WTC11 (cell line): Measurements from ENCODE around the gene NDOR1. TPM values are rescaled to one million over a fixed set of nuclear protein-coding genes. Genes with fewer than 3 reads are reported as not detected.

Experiments
- ATAC-seq: fragments of 200-7000 bp; cut with Tn5 transposase; 2 replicates; pipeline ENCODE4 v1.10.0; 2021; ENCODE audit warnings: mild to moderate bottlenecking, moderate library complexity
- CTCF ChIA-PET: fragments of 300-600 bp; sonication (Branson Sonifier 250); formaldehyde crosslinking; loops from one replicate; lab custom pipeline; 2021; ENCODE audit warnings: antibody characterized with exemption; lab: Charles Lee
- POLR2A ChIA-PET: fragments of 350-600 bp; sonication (Branson Sonifier 250); formaldehyde crosslinking; loops from one replicate; lab custom pipeline; 2021; ENCODE audit warnings: antibody characterized with exemption; lab: Charles Lee
- DNase-seq: peaks from one replicate; pipeline ENCODE4 v3.0.0; 2021; ENCODE audit warnings: low spot score
- H3K27ac Mint-ChIP-seq: 2 replicates; pipeline ENCODE4 v1.8.0; 2021; ENCODE audit warnings: mixed read lengths
- H3K27me3 Mint-ChIP-seq: 2 replicates; pipeline ENCODE4 v1.8.0; 2021; ENCODE audit warnings: low read depth, mild to moderate bottlenecking, moderate library complexity, mixed read lengths
- H3K36me3 Mint-ChIP-seq: 2 replicates; pipeline ENCODE4 v1.8.0; 2021; ENCODE audit warnings: mixed read lengths
- H3K4me1 Mint-ChIP-seq: 2 replicates; pipeline ENCODE4 v1.8.0; 2022; ENCODE audit warnings: mixed read lengths
- H3K4me3 Mint-ChIP-seq: 2 replicates; pipeline ENCODE4 v1.8.0; 2021; ENCODE audit warnings: mild to moderate bottlenecking, moderate library complexity, mixed read lengths
- H3K9me3 Mint-ChIP-seq: 2 replicates; pipeline ENCODE4 v1.8.0; 2021; ENCODE audit warnings: mixed read lengths
- AFF4 ChIP-seq: sonication (generic); formaldehyde crosslinking; IDR thresholded peaks from 2 replicates; pipeline ENCODE4 v1.8.1; 2023; ENCODE audit warnings: mild to moderate bottlenecking, missing genetic modification reagents, borderline replicate concordance
- FOXJ3 ChIP-seq: sonication (generic); formaldehyde crosslinking; IDR thresholded peaks from 2 replicates; pipeline ENCODE4 v1.9.0; 2021; ENCODE audit warnings: missing genetic modification reagents, mild to moderate bottlenecking, borderline replicate concordance
- GRHL2 ChIP-seq: fragments of 250-450 bp; sonication (Bioruptor Pico); IDR thresholded peaks from 2 replicates; pipeline ENCODE4 v1.8.0; 2022; ENCODE audit warnings: mild to moderate bottlenecking, moderate library complexity; ENCODE audit not compliant: insufficient replicate concordance, severe bottlenecking
- HMGA2 ChIP-seq: fragments of 250-450 bp; sonication (Bioruptor Pico); IDR thresholded peaks from 2 replicates; pipeline ENCODE4 v1.4.0; 2021; ENCODE audit warnings: mild to moderate bottlenecking, moderate library complexity
- MXD4 ChIP-seq: fragments of 250-450 bp; sonication (Bioruptor Pico); IDR thresholded peaks from 2 replicates; pipeline ENCODE4 v1.8.0; 2021; ENCODE audit warnings: mild to moderate bottlenecking, moderate library complexity, borderline replicate concordance
- NFYB ChIP-seq: sonication (generic); formaldehyde crosslinking; conservative IDR thresholded peaks from 2 replicates; pipeline ENCODE4 v1.8.0; 2022; ENCODE audit warnings: low read depth, missing genetic modification reagents
- ZNF416 ChIP-seq: fragments of 250-450 bp; sonication (Bioruptor Pico); IDR thresholded peaks from 2 replicates; pipeline ENCODE4 v1.9.0; 2021; ENCODE audit warnings: mild to moderate bottlenecking, inconsistent platforms
- total RNA-seq: library from RNA; stranded (reverse); gene quantifications from 3 replicates; pipeline ENCODE4 v1.2.3, GENCODE V29; 2021
- TF ChIP-seq, protein P1 (sequence below): sonication (generic); formaldehyde crosslinking; IDR thresholded peaks from 2 replicates; pipeline ENCODE4 v1.8.0; 2023; ENCODE audit warnings: mild to moderate bottlenecking, missing genetic modification reagents
- TF ChIP-seq, protein P2 (sequence below): fragments of 250-450 bp; sonication (Bioruptor Pico); conservative IDR thresholded peaks from 2 replicates; pipeline ENCODE4 v1.9.0; 2021; ENCODE audit warnings: mild to moderate bottlenecking
- TF ChIP-seq, protein P3 (sequence below): sonication (generic); formaldehyde crosslinking; IDR thresholded peaks from 2 replicates; pipeline ENCODE4 v1.8.1; 2023; ENCODE audit warnings: mild to moderate bottlenecking, missing genetic modification reagents, moderate library complexity

The NDOR1 gene
- total RNA-seq, 1 experiment from 2014 or later, result 49.0 TPM

DNA sequence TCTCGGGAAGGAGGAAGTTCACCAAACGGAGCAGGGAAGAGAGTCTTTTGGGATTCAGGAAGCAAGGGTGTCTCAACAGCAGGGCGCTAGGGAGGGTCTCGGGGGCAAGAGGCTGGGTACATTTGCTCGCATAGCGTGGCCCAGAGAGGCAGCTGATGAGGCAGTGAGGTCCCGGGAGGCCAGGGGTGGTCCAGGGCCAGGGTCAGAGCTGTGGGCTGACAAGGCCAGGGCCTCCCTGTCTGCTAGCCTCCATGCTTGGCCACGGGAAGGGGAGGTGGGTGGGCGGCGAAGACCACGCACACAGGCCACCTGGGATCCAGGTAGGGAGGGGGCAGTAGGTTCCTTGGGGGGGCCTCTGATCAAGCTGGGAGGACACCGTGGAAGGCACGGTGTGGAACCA lies 6.0 kb downstream of the NDOR1 start (continued):
- TF ChIP-seq FOXJ3 (CRISPR knock-in tag), result no peak

DNA sequence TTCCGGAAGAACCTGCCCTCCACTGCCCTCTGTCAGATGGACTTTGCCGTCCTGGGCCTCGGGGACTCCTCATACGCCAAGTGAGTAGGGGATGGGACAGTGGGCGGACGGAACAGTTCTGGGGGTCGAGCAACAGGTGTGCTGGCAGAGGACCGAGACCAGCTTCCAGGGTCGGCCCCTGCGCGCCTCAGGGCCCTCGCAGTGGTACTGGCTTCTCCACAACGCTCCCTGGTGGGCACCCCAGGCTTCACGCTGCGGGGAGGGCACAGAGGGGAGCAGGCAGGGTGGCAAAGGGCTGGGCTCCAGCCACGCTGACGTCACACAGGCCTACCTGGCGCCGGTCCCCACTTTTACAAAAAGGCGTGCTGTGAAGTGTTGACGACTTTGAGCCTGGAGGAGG lies 7.0 kb downstream of the NDOR1 start:
- ChIA-PET CTCF (interaction anchor here (1.0 to 2.8 kb wide), 4 partner anchors 10 to 36 kb away, joined by 3 to 10 read pairs (median 9); partner anchors contain the start of gene RNF208), POLR2A (interaction anchor here (1.7 kb wide), 1 partner anchor 12 kb away, joined by 7 read pairs; the partner anchor contains the start of gene TPRN)
- no peak for DNase-seq
- Mint-ChIP-seq H3K36me3 (peaks cover 15% of the 10 kb centered on the region), H3K27ac (no peak overlapping the region), H3K4me1 (peaks cover 4% of the 10 kb centered on the region; the same call in 1 of the 2 replicates), H3K9me3 (no peaks in the 10 kb centered on the region), H3K27me3 (no peaks in the 10 kb centered on the region), H3K4me3 (no peak overlapping the region)
- no peak for ATAC-seq
- TF ChIP-seq HMGA2 (CRISPR knock-in tag) (no peak), GRHL2 (CRISPR knock-in tag) (no peak)
- TF ChIP-seq, protein P1, sequence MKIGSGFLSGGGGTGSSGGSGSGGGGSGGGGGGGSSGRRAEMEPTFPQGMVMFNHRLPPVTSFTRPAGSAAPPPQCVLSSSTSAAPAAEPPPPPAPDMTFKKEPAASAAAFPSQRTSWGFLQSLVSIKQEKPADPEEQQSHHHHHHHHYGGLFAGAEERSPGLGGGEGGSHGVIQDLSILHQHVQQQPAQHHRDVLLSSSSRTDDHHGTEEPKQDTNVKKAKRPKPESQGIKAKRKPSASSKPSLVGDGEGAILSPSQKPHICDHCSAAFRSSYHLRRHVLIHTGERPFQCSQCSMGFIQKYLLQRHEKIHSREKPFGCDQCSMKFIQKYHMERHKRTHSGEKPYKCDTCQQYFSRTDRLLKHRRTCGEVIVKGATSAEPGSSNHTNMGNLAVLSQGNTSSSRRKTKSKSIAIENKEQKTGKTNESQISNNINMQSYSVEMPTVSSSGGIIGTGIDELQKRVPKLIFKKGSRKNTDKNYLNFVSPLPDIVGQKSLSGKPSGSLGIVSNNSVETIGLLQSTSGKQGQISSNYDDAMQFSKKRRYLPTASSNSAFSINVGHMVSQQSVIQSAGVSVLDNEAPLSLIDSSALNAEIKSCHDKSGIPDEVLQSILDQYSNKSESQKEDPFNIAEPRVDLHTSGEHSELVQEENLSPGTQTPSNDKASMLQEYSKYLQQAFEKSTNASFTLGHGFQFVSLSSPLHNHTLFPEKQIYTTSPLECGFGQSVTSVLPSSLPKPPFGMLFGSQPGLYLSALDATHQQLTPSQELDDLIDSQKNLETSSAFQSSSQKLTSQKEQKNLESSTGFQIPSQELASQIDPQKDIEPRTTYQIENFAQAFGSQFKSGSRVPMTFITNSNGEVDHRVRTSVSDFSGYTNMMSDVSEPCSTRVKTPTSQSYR, result no peak

DNA sequence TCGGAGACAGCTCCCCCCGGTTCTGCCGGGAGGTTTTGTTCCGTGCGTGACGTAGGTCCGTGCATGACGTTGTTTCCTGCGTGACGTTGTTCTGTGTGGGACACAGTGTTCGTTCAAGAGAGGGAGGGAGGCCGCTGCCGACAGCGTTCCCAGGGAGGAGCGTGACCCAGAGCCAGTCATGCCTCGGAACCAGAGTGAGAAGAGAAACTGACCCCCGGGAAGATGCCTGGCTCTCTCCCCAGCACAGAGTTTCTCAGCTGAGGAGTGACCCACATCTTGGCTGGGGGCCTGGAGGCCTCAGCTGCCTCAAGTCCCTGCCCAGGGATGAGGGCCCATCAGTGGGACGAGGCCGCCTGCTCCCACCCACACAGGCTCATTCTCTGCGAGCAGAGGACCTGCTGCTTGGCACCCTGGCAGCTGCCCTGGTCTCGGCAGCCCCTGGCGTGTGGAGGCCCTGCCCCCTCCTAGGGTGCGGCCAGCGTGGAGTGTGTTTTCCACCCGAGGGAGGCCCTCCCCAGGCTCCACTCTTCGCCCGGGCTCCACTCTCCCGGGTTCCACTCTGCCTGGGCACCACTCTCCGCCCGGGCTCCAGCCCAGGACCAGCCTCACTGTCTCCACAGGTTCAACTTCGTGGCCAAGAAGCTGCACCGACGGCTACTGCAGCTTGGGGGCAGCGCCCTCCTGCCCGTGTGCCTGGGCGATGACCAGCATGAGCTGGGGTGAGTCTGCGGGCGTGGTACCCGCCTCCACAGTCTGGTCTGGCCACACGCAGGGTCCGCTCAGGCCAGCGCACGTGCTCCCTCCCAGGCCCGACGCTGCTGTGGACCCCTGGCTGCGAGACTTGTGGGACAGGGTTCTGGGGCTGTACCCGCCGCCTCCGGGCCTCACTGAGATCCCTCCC lies 7.9 kb downstream of the NDOR1 start:
- peaks cover 10% of the 10 kb centered on the region; the same call in 1 of the 2 replicates for H3K36me3 Mint-ChIP-seq
- no peak overlapping the region for H3K27ac Mint-ChIP-seq
- ChIA-PET POLR2A (interaction anchor here (1.7 kb wide), 1 partner anchor 13 kb away, joined by 7 read pairs; the partner anchor contains the start of gene TPRN), CTCF (interaction anchor here (0.6 to 2.8 kb wide), 12 partner anchors 9 to 64 kb away, joined by 3 to 10 read pairs (median 4); partner anchors contain the start of genes RNF208, RNF224 and TPRN)
- H3K4me3 Mint-ChIP-seq, result no peak overlapping the region
- ATAC-seq (no peak), DNase-seq (no peak)
- H3K27me3 Mint-ChIP-seq, result no peaks in the 10 kb centered on the region
- TF ChIP-seq AFF4 (CRISPR knock-in tag) (no peak), NFYB (CRISPR knock-in tag) (0 out of 2 replicates have a peak, but pooled peaks have one; percentile 9)
- H3K4me1 Mint-ChIP-seq, result peaks cover 4% of the 10 kb centered on the region; the same call in 1 of the 2 replicates
- H3K9me3 Mint-ChIP-seq, result no peaks in the 10 kb centered on the region

- POLR2A ChIA-PET, result no interaction called here
- Mint-ChIP-seq H3K4me1 (peaks cover 4% of the 10 kb centered on the region; the same call in 1 of the 2 replicates), H3K36me3 (0 out of 2 replicates have a peak, but pooled peaks cover 3% of the 10 kb centered on the region), H3K27ac (no peak overlapping the region), H3K9me3 (no peaks in the 10 kb centered on the region), H3K4me3 (no peak overlapping the region), H3K27me3 (no peaks in the 10 kb centered on the region)
- TF ChIP-seq, protein P2, sequence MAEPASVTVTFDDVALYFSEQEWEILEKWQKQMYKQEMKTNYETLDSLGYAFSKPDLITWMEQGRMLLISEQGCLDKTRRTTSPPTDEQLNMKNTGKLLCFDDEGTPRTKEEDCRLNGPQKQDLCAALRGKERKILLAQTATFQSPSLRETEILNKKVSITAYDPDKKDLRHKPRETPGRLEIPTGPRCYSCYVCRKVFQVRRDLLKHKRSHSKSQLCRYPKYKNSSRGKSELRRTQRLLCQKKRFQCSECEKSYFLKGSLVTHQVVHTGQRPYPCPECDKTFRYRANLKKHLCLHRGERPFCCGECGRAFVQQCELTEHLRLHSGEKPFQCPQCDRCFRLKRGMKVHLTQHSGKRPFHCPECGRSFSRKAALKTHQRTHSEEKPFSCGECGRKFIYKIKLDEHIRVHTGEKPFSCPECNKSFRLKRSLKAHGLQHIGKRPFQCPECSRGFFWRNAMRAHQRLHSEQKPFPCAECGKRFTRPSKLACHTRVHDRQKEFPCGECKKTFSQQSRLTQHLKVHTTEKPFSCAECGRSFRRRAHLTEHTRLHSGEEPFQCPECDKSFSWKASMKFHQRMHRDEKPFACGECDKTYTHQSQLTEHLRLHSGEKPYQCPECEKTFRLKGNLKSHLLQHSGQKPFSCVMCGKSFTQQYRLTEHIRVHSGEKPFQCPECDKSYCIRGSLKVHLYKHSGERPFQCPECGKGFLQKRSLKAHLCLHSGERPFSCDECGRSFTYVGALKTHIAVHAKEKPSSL, result no peak
- TF ChIP-seq ZNF416 (CRISPR knock-in tag) (no peak), MXD4 (CRISPR knock-in tag) (no peak)
- TF ChIP-seq, protein P3, sequence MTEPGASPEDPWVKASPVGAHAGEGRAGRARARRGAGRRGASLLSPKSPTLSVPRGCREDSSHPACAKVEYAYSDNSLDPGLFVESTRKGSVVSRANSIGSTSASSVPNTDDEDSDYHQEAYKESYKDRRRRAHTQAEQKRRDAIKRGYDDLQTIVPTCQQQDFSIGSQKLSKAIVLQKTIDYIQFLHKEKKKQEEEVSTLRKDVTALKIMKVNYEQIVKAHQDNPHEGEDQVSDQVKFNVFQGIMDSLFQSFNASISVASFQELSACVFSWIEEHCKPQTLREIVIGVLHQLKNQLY (CRISPR knock-in tag), result no peak
- no peak for DNase-seq
- CTCF ChIA-PET, result interaction anchor here (1.0 to 2.8 kb wide), 6 partner anchors 13 to 39 kb away, joined by 3 to 10 read pairs (median 4); partner anchors contain the start of genes RNF224 and TPRN
- no peak for ATAC-seq
These were observed 9.1 kb downstream of the NDOR1 start for GRCh38 chr9:137214620-137215019.
